GM18502 (cell line): Measurements from ENCODE around the gene ADAD2.

ENCODE experiments used
- ATAC-seq: cut with Tn5 transposase; IDR thresholded peaks from one replicate; pipeline ENCODE4 v1.9.1; 2021; ENCODE audit warnings: mild to moderate bottlenecking; ENCODE audit not compliant: unreplicated experiment, poor library complexity

Gene ADAD2

DNA sequence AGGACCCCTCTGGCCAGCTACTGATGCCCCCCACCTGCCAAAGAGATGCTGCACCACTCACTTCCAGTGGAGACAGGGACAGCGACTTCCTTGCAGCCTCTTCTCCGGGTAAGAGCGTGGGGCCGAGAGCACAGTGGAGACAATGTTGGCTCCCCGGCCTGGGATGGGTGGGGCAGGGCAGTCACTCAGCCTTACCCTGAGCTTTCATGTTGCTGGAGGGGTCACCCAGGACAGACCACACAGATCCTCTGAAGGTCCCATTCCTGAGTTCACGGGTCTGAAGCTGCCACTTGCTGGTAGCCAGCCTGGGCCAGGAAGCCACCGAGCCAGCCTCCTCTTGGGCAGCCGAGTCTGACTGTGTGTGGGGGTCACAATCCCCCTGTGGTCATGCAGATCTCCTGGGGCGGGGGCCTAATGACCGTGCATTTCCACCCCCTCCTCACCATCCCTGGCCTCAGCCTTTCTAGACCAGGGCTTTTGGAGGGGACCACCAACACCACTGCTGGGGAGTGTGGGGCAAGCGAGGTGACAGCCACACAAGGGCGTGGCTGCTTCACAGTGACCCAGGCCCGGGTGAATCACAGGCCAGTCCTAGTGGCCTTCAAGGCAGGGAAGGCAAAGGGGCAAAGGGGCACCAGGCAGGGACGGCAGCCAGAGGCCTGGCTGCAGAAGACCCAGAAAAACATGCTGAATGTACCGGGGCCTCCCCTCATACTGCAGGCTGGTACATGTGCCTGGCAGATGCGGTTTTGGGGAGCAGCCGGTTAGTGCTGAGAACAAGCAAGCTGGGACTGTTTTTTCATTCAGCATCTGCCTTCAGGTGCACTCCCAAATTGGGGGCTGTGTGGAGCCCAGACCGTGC, 14.5 kb upstream of the ADAD2 start:
- ATAC-seq: no peak

DNA sequence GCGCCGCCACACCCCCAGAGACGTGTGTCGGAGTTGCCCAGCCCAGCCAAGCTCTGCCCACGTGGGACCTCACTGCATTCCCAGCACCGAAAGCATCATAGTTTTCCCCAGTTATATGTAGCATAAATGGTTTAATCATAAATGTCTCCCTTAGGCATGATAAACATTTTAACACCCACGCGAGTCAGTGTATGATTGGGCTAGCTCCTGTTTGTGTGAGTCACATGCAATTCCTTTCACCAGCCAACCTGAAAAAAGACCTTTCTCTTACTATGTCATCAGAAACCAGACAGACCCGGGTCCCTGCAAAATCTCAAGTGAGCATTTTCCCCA, 13.2 kb upstream of the ADAD2 start:
- no peak for ATAC-seq

DNA sequence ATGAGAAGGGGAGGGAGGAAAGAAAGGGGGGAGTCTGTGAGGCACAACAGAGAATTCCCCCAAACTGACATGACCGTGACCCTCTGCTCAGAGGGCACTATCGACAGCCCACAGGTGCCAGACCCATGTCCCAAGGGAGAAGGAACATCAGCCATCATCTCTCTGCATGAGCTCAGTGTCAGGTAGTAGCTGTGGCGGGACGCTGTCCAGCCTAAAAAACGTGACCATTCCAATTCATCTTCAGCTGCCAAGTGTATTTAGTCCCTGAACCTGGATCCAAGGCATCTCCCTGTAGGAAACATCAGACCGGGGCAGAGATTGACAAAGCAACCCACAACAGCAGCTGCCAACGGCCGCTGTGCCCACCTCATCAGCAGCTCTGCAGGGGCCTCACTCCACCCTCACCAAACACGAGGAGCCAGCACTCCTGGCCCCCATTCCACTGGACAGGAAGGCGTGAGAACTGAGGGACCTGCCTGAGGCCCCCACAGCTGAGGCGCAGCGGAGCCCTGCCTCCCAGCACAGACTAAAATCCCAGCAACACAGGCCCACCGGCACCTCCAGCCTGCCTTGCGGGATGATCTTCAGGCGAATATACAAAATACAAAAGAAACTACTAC, 12.7 kb upstream of the ADAD2 start:
- ATAC-seq: no peak

DNA sequence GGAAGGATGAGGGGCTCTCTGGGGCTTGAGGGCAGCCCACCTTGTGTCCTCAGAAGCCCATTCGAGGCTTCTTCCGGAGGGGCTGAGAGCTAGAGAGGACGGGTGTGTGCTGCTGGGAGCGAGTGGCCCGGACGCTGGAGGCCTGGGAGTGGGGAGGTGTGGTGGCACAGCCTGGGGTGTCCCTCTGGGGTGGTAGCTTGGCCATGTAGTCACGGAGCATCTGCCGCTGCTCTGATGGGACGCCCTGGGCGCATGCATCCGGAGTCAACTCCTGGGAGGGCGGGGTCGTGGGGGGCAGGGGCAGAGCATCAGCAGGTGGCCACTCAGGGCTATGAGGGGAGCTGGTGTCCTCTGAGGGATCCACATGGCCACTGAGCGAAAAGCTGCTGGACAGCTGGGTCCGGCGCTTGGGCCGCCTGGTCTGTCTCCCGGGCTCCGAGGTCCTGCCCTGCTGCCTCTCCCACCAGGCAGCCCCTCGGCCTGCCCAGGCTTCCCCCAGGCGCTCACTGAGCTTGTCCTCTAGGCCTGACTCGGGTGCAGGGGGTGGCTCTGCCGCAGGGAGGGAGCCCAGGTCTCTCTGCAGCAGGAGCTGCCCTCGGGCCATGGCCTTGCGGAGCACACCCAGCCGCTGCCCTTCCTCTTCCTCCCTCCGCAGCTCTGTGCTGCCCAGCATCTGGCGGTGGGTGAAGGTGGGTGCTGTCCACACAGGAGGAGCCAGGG, 11.9 kb upstream of the ADAD2 start:
- no peak for ATAC-seq

DNA sequence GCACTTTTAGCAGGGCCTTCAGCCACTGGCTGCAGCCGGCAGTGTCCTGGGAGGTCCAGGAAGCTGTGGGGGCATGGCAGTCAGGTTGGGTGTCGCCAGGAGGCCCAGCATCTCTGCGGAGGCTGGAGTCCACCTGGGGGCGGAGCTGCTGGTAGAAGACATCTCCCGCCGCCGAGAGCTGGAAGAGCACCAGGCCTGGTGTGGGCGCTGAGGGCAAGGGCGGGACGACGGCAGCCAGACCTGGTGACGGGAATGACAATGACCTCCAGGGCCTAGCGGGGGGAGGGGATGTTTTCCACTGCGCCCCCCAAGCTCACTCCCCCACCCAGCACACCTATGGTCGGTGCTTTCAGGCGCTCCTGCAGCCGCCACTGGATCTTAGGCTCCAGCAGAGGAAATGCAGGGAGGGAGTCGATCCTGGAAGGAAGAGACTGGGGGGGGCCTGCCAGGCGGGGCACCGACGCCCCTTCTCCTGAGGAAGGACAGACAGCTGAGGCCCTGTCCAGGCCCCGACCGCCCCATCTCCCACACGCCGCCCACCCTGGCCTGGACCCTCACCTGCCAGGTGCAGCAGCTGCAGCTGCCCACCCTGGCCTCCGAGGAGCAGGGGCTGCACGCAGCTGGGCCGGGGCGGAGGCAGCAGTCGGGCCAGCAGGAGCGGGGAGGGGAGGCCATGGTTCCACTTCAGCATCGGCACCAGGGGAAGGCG, 11.2 kb upstream of the ADAD2 start:
- ATAC-seq: no peak

DNA sequence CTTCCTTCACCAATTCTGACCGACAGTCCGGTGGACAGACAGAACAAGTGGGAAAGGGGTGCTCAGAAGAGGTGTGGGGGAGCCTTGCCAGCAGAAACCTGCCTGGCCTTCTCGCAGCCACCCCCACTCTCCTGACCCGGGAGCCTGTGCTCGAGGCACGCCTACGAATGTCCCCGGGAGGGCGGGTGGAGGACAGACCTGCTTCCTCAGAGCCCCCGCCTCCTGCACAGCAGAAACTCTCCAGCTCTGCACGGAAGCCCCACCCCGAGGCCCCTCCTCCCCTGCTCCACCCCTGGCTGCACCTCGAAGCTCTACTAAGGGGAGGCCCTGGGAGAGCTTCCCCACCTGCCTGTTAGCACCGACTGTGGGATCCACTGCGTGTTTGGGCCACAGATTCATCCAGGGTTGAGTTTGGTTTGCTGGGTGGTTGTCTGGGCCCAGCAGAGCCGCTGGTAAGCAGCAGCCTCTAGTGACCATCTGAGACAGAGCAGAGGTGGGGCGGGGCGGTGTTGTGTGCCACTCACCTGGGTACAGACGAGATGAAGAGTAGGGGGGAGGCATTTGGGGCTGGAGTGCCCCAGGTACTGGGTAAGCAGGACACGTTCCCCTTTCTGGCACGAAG, 10.3 kb upstream of the ADAD2 start:
- ATAC-seq: no peak

DNA sequence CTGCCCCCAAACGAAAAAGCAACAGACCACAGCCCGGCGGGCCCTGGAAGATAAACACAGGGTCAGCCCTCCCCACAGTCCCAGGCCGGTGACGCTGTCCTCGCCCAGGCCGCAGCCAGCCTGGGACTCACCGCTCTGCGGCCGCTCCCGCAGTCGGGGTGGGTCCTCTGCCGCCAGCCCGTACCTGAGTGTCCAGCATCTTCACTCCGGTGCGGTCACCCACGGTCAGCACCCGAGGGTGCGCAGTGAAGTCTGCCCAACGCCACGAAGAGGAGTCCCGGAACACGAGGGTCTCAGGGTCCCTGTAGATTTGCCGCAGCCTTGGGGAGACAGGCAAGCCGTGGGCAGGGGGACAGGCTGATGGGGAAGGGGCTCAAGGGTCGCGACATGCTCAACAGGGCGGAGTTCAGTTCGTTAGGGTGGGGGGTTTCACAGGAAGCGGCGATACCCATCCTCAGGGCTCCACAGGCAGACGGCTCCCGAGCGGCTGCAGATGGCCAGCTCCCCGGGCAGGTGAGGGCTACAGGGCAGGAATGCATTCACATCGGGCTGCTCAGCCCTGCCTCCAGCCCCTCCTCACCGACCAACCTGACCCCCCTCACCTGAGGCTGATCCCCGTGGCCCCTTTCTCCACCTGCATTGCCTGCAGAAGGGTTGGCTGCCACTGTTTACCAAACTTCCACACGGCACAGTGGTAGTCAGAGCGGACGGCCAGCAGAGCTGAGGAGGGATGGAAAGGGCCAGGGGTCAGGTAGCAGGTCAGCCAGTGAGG, 9.6 kb upstream of the ADAD2 start:
- no peak for ATAC-seq

DNA sequence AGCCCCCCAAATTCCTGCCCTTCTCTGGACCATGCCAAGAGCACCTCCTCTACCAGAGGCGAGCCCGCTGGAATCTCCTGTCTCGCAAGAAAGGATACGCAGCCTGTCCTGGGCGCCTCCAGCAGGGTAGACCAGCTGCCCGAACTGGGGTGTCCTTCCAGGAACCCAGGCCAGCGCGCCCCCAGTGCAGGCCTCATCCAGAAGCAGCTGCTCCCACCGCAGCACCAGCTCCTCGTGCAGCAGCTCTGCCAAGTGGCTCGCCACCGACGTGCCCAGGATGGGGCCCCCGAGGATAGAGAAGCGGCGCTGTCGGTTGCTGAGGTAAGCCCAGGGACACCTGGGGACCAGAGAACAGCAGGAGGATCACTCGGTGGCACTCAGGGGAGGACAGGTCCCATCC, 8.9 kb upstream of the ADAD2 start:
- no peak for ATAC-seq

DNA sequence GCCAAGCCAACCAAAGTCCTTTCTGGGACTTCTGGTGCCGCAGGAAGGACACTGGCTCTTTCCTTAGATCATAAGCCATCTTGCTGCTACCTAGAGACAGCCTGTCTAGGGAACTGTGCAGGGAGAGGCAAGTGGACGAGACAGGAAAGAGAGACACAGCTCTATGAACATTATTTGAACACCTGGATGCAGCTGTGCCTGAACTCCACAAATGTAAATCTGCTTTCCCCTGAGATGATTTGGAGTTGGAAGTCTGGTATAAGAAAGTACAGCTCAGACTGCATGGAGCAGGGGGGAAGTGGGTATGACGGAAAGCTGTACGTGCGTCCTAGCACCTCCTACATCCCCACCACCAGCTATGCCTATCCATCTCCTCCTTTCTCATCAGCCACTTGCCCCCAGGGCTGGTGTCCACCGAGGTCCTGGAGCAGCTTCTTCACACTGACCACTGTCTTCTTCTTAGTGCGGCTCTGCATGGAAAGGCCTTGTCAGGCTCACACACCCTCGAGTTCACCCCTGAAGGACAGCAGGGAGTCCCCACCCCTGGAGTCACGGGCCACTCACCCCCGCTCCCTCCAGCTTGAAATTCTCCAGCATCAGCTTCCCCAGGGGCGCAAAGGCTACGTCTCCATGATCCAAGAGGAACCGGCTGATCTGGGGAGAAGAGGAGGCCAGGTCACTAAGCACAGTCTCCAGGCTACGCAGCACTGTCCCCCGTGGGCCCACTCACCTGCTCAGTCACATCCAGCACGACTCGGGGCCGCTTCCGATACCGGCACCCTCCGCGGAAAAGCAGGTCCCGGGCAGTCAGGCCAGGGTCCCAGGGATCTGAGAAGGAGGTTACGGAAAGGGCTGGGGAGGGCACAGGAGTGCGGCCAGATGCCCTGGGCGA, 8.0 kb upstream of the ADAD2 start:
- no peak for ATAC-seq

DNA sequence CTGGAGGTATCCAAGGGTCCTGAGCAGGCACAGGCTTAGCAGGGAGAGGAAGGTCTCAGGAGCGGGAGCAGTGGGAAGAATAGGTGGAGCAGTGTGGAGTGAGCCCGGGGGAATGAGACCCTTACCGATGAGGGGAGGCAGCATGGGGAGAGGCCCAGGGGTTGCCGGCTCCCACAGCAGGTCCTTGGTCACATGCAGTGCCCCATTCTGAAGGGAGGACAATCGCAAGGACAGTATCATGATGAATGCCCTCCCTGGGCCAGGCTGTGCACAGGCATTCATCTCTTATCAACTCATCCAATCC, 7.4 kb upstream of the ADAD2 start:
- no peak for ATAC-seq

DNA sequence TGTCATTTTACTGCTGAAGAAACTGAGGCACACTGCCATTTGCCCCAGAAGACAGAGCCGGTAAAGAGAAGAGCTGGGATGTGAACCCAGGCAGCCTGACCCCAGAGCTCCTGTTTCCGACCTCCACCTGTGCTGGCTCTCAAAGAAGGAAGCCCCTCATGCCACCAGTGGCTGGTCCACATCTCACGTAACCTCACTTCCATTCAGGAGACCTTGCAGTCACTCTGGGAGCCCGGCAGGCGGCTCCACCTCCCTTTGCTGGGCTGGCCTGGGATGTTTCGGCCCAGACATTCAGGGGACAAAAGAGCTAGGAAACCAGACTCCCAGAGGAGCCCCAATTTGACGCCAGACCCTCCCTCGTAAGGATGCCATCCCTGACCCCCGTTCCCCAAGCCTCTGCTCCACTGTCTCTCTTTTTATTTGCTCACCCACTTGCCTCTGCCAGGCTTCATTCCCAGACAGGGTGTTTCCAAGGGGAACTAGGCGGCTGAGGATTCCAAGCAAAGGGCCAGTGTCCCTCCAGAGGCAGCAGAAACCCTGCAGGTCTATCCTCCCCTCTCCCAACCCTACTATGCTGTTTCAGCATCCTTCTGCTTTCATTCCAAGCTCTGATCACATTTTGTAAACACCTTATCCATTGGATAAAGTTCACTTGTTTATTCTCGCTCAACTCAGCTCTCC, 6.9 kb upstream of the ADAD2 start:
- ATAC-seq: no peak

DNA sequence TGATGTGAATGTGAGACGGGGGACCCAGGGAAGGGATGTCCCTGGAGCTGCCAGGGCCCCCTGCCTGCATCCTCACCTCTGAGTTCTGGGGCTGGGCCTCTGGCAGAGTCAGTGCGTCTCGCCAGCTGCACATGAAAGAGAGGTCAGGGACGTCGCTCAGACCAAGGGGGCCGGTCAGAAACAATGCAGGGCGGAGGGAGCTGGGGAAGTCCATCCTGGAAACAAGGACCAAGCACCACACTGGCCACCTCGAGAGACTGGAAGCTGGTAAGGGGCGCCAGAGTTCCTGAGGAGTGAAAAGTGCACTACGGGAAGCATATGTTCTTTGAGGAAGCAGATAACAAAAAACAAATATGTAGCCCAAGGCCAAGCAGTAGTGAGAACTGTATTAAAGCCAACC, 6.2 kb upstream of the ADAD2 start:
- no peak for ATAC-seq

DNA sequence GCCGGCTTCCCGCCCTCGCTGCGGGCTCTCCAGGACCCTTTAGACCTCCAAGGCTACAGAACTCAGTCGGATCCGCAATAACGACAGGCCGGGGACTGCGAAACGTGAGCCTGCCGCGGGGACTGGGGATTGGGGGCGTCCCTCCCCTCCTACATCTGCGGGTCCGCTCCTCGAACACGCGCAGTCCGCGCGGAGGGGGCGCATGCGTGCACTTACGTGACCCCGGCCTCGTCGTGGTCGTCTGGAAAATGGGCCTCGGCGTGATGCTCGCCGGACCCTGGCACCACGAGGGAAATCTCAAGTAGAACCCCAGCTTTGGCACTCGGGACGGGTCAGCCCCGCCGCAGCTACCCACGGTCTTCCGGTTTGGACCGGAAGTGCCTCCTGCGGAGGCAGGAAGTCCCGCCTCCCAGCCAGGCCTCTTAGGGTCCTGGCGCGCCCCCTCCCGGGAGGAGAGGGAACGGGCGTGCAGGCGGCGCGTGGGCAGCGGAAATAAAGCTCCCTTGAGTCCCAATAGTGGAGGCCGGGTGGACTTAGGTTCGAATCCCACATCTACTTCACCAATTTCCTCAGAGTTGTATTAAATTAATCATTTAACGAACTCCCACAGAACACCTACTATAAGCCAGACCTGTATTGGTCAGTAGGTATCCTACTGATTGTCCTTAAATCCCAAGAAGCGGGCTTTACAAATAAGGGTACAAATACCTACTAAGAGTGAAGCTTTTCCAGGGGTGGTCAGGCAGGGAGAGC, 4.1 kb upstream of the ADAD2 start, which contains the start of gene TAF1C:
Gene TAF1C, minus strand, starts transcription at position 373 of the 753 bp plus-strand sequence. CDS start 2,069 bp downstream, outside the sequence.
- ATAC-seq: peak; percentile 96

DNA sequence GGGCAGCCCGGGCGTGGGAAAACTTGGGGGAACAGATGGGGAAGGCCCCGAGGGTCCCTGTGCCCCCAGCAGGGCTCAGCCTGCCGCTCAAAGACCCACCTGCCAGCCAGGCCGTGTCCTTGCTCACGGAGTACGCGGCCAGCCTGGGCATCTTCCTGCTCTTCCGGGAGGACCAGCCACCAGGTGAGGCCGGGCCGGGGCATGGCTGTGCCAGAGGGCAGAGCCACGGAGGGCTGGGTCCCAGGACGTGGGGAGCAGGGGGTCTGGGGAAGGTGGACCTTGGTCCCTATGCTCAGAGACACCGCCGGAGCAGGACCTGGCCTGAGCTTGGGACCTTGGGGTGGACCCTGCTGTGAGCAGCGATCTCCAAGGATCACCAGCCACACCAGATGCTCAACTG, 509 bp downstream of the ADAD2 start:
- ATAC-seq: no peak

DNA sequence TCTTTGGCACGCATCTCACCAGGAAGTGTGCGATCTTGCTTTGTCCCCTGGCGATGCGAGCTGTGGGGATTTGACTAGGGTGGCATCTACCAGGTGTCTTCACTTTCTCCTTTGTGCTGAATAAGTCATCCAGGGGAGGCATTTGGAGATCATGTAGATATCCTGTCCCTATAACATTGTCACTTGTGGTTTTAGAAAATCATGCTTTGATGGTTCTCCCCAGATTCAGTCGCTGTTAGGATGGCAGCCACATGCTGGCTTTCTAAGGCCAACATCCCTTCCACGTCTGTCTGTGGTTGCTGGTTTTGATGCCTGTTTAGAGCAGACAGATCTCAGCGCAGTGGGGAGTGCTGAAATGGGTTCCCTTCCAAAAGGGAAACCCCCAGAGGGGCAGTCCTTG, 2.5 kb downstream of the ADAD2 start:
- no peak for ATAC-seq

DNA sequence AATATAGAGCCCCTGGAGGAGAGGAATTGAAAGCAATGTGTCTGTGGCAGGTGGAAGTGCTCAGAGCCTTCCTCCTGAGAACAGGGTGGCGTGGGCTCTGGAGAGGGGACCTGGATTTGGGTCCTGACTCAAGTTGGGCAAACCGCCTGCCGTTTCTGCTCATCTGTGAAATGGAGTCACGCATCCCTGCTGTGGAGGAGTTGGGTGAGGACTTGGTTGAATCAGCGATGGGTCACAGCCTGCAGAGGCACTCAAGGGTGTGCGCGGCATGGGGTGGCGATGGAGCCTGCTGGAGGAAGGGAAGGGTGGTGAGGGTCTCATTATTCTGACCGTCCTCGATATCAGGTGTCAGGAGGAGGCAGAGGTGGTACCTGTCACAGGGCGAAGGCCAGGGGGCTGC, 3.1 kb downstream of the ADAD2 start:
- ATAC-seq: no peak

DNA sequence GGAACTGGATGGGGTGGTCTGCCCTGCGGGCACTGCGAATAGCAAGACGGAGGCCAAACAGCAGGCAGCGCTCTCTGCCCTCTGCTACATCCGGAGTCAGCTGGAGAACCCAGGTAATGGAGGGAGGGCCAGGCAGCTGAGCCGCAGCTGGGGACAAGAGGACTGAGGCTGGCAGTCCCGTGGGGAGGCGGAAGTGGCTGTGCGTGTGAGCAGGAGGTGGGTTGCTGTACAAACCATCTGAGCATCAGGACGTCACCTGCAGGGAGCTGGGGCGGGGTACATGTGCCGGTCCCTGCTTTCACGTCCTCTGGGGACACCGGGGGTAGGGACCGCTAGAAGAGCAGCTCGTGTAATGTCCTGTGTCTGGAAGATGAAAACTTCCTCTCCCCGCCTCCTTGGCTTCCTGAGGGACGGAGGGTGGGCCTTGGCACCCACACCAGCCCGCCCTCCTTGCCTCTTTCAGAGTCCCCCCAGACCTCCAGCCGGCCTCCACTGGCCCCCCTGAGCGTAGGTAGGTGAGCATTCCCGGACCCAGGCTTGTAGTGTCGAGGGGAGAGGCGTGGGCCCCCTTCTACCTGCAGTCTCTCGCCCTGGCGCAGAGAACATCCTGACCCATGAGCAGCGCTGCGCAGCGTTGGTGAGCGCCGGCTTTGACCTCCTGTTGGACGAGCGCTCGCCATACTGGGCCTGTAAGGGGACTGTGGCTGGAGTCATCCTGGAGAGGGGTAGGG, 3.7 kb downstream of the ADAD2 start:
- peak; percentile 57 for ATAC-seq
